GM23338 (cell line): ENCODE measurements around the gene RYR1. TPM values are rescaled to one million over a fixed set of nuclear protein-coding genes. Genes with fewer than 3 reads are reported as not detected.

Experiments
- ATAC-seq: fragments of 200-7000 bp; cut with Tn5 transposase; 3 replicates; pipeline ENCODE4 v1.9.1; 2020
- DNase-seq: peaks from one replicate; pipeline ENCODE4 v3.0.0-alpha.2; 2015; ENCODE audit warnings: low spot score
- H2AFZ ChIP-seq: fragments of 200-600 bp; sonication (generic); 2 replicates; pipeline ENCODE4 v1.8.0; 2016; ENCODE audit warnings: antibody characterized with exemption, mild to moderate bottlenecking, moderate library complexity
- H3F3A ChIP-seq: fragments of 200-600 bp; sonication (generic); replicated peaks from 2 replicates; pipeline ENCODE4 v1.8.0; 2017; ENCODE audit warnings: antibody characterized with exemption, mixed run types, low read depth
- H3K27ac ChIP-seq: fragments of 200-600 bp; sonication (generic); 2 replicates; pipeline ENCODE4 v1.6.1; 2016; ENCODE audit warnings: low read depth
- H3K27me3 ChIP-seq: fragments of 200-600 bp; sonication (generic); 2 replicates; pipeline ENCODE4 v1.8.0; 2016; ENCODE audit warnings: mild to moderate bottlenecking, mixed run types, moderate library complexity; ENCODE audit not compliant: insufficient read depth
- H3K36me3 ChIP-seq: fragments of 200-600 bp; sonication (generic); 2 replicates; pipeline ENCODE4 v1.8.0; 2016; ENCODE audit warnings: mild to moderate bottlenecking; ENCODE audit not compliant: insufficient read depth
- H3K4me1 ChIP-seq: fragments of 200-600 bp; sonication (generic); 2 replicates; pipeline ENCODE4 v1.8.0; 2016; ENCODE audit warnings: mild to moderate bottlenecking, moderate library complexity; ENCODE audit not compliant: insufficient read depth
- H3K4me2 ChIP-seq: fragments of 200-600 bp; sonication (generic); 2 replicates; pipeline ENCODE4 v1.7.1; 2017; ENCODE audit warnings: mixed run types
- H3K4me3 ChIP-seq: fragments of 200-600 bp; sonication (generic); 2 replicates; pipeline ENCODE4 v1.6.1; 2016; ENCODE audit warnings: mixed run types
- H3K79me2 ChIP-seq: fragments of 200-600 bp; sonication (generic); replicated peaks from 2 replicates; pipeline ENCODE4 v1.8.0; 2017; ENCODE audit warnings: mild to moderate bottlenecking; ENCODE audit not compliant: insufficient read depth
- H3K9me2 ChIP-seq: fragments of 200-600 bp; sonication (generic); 2 replicates; pipeline ENCODE4 v1.8.0; 2017; ENCODE audit not compliant: insufficient read depth
- H4K20me1 ChIP-seq: fragments of 200-600 bp; sonication (generic); replicated peaks from 2 replicates; pipeline ENCODE4 v1.8.0; 2017; ENCODE audit warnings: mild to moderate bottlenecking; ENCODE audit not compliant: insufficient read depth
- H3K27ac Mint-ChIP-seq: 2 replicates; pipeline ENCODE4 v1.8.0; 2020; ENCODE audit warnings: inconsistent platforms, mild to moderate bottlenecking, moderate library complexity, mixed read lengths
- H3K27me3 Mint-ChIP-seq: 3 replicates; pipeline ENCODE4 v1.8.0; 2022; ENCODE audit warnings: low read depth, mild to moderate bottlenecking, moderate library complexity, mixed read lengths, inconsistent platforms; ENCODE audit not compliant: insufficient read depth, poor library complexity
- H3K36me3 Mint-ChIP-seq: 3 replicates; pipeline ENCODE4 v1.8.0; 2021; ENCODE audit warnings: low read depth, mild to moderate bottlenecking, inconsistent platforms, moderate library complexity, mixed read lengths
- H3K4me1 Mint-ChIP-seq: 3 replicates; pipeline ENCODE4 v1.8.0; 2020; ENCODE audit warnings: mild to moderate bottlenecking, inconsistent platforms, mixed read lengths
- H3K4me3 Mint-ChIP-seq: 3 replicates; pipeline ENCODE4 v1.8.0; 2021; ENCODE audit warnings: moderate library complexity, mild to moderate bottlenecking, inconsistent platforms, mixed read lengths
- H3K9me3 Mint-ChIP-seq: 3 replicates; pipeline ENCODE4 v1.8.0; 2020; ENCODE audit warnings: moderate library complexity, mild to moderate bottlenecking, inconsistent platforms, mixed read lengths
- CREB1 ChIP-seq: fragments of 250-450 bp; sonication (Bioruptor Pico); IDR thresholded peaks from 2 replicates; pipeline ENCODE4 v1.5.0; 2020; ENCODE audit warnings: low read depth, mild to moderate bottlenecking, moderate library complexity
- EZH2 ChIP-seq: fragments of 200-600 bp; sonication (generic); IDR thresholded peaks from one replicate; pipeline ENCODE4 v1.8.0; 2017; ENCODE audit warnings: antibody characterized with exemption, mild to moderate bottlenecking, low read depth; ENCODE audit not compliant: unreplicated experiment
- EZH2phosphoT487 ChIP-seq: fragments of 200-600 bp; sonication (generic); IDR thresholded peaks from one replicate; pipeline ENCODE4 v1.8.1; 2018; ENCODE audit warnings: antibody characterized with exemption; ENCODE audit not compliant: unreplicated experiment
- NANOG ChIP-seq: IDR thresholded peaks from 2 replicates; pipeline ENCODE4 v1.6.1; 2016; ENCODE audit warnings: antibody characterized with exemption, borderline replicate concordance
- POLR2AphosphoS5 ChIP-seq: IDR thresholded peaks from 2 replicates; pipeline ENCODE4 v1.6.1; 2016; ENCODE audit warnings: antibody characterized with exemption, low read depth
- ZNF114 ChIP-seq: fragments of 250-450 bp; sonication (Bioruptor Pico); IDR thresholded peaks from 2 replicates; pipeline ENCODE4 v1.5.0; 2020; ENCODE audit warnings: mild to moderate bottlenecking, moderate library complexity
- ZNF331 ChIP-seq: fragments of 250-450 bp; sonication (Bioruptor Pico); IDR thresholded peaks from 2 replicates; pipeline ENCODE4 v1.5.0; 2020; ENCODE audit warnings: low read depth, mild to moderate bottlenecking, moderate library complexity
- polyA plus RNA-seq: library from polyadenylated mRNA; unstranded; fragments of >200 nt; fragmentation: Nextera tagmentation; extraction: Ambion mirVana; gene quantifications from 2 replicates; pipeline ENCODE4 v1.2.1, GENCODE V29; 2016
- total RNA-seq: library from RNA; depleted of rRNA; stranded (reverse); fragments of >200 nt; shearing (Covaris generic); gene quantifications from 2 replicates; pipeline ENCODE4 v1.2.3, GENCODE V29; 2014
- TF ChIP-seq, protein P1 (sequence below): IDR thresholded peaks from 2 replicates; pipeline ENCODE4 v1.6.1; 2016; ENCODE audit warnings: antibody characterized with exemption
- TF ChIP-seq, protein P2 (sequence below): fragments of 250-450 bp; sonication (Bioruptor Pico); IDR thresholded peaks from 2 replicates; pipeline ENCODE4 v1.5.0; 2020; ENCODE audit warnings: mild to moderate bottlenecking, moderate library complexity
- TF ChIP-seq, protein P3 (sequence below): IDR thresholded peaks from one replicate; pipeline ENCODE4 v1.6.1; 2018; ENCODE audit warnings: antibody characterized with exemption; ENCODE audit not compliant: unreplicated experiment

Gene RYR1
- total and polyA plus RNA-seq, 2 experiments from 2014 or later = 4.0 to 26.7 TPM

DNA sequence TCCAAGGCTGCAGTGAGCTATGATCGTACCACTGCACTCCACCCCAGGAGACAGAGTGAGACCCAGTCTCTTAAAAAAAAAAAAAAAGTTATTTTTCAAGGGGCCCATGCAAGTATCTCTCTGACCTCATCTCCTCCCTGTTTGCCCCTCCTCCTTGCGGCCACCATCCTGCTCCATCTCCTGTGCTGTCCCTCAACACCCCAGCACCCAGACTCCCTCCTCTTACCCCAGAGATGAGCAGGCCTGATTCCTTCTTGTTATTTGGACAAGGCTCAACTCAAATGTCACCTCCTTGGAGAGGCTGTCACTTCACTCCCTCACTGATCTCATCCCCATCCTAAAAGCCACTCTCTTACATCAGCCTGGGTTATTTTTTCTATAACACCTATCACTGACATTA is 4.4 kb downstream of the RYR1 start:
- peaks cover 15% of the 10 kb centered on the region for H3K27me3 Mint-ChIP-seq
- peaks cover 33% of the 10 kb centered on the region for H3K4me1 Mint-ChIP-seq
- H3K4me3 ChIP-seq = no peak overlapping the region
- no peaks in the 10 kb centered on the region for H3K27me3 ChIP-seq
- H3K9me2 ChIP-seq = no peaks in the 10 kb centered on the region
- peaks cover 22% of the 10 kb centered on the region for H3K36me3 Mint-ChIP-seq
- H3K4me2 ChIP-seq = no peak overlapping the region
- H3K4me3 Mint-ChIP-seq = no peak overlapping the region; the same call in 2 of the 3 replicates
- H3K36me3 ChIP-seq = no peaks in the 10 kb centered on the region; the same call in 1 of the 2 replicates
- H3K27ac ChIP-seq = 0 out of 2 replicates have a peak overlapping the region, but pooled peaks have one; percentile 55
- no peak for DNase-seq
- H3K4me1 ChIP-seq = peaks cover 21% of the 10 kb centered on the region
- TF ChIP-seq, protein P1, sequence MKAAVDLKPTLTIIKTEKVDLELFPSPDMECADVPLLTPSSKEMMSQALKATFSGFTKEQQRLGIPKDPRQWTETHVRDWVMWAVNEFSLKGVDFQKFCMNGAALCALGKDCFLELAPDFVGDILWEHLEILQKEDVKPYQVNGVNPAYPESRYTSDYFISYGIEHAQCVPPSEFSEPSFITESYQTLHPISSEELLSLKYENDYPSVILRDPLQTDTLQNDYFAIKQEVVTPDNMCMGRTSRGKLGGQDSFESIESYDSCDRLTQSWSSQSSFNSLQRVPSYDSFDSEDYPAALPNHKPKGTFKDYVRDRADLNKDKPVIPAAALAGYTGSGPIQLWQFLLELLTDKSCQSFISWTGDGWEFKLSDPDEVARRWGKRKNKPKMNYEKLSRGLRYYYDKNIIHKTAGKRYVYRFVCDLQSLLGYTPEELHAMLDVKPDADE = no peak
- no peak for TF ChIP-seq EZH2
- no peak for TF ChIP-seq CREB1
- no peak for TF ChIP-seq ZNF114 (CRISPR knock-in tag)
- no peaks in the 10 kb centered on the region; the same call in 1 of the 2 replicates for H4K20me1 ChIP-seq
- H3K9me3 Mint-ChIP-seq = no peaks in the 10 kb centered on the region; the same call in 2 of the 3 replicates
- no peak overlapping the region for H2AFZ ChIP-seq
- ATAC-seq = no peak
- peaks cover 17% of the 10 kb centered on the region for H3F3A ChIP-seq
- peaks cover 29% of the 10 kb centered on the region for H3K79me2 ChIP-seq
- H3K27ac Mint-ChIP-seq = peak overlapping the region; percentile 24

DNA sequence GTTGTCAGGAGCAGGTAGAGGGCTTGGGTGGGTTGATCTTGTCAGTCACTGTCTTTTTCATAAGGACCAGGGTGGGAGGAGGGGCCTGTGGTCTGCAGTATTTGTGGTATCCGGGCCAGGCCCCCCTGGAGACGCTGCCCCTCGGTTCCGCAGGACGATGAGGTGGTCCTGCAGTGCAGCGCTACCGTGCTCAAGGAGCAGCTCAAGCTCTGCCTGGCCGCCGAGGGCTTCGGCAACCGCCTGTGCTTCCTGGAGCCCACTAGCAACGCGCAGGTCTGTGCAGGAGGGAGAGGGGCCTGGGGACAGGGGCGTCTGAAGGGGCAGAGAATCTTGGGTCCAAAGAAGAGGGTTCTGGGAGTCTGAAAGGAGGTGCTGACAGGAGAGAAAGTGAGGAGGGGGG is 7.1 kb downstream of the RYR1 start:
- H3K36me3 Mint-ChIP-seq = peaks cover 42% of the 10 kb centered on the region
- Histone ChIP-seq H3K4me2 (no peak overlapping the region), H3K4me3 (no peak overlapping the region), H3K36me3 (peaks cover 10% of the 10 kb centered on the region; the same call in 1 of the 2 replicates), H3K27ac (no peak overlapping the region), H3K79me2 (peaks cover 20% of the 10 kb centered on the region), H2AFZ (no peak overlapping the region), H3K4me1 (peaks cover 8% of the 10 kb centered on the region), H4K20me1 (no peaks in the 10 kb centered on the region; the same call in 1 of the 2 replicates), H3K9me2 (no peaks in the 10 kb centered on the region), H3K27me3 (no peaks in the 10 kb centered on the region), H3F3A (0 out of 2 replicates have a peak, but pooled peaks cover 6% of the 10 kb centered on the region)
- H3K9me3 Mint-ChIP-seq = no peaks in the 10 kb centered on the region; the same call in 2 of the 3 replicates
- peaks cover 22% of the 10 kb centered on the region for H3K4me1 Mint-ChIP-seq
- DNase-seq (peak; percentile 22), ATAC-seq (no peak)
- no peak overlapping the region for H3K27ac Mint-ChIP-seq
- H3K4me3 Mint-ChIP-seq = no peak overlapping the region
- peaks cover 8% of the 10 kb centered on the region for H3K27me3 Mint-ChIP-seq
- TF ChIP-seq NANOG (no peak), POLR2AphosphoS5 (no peak), EZH2 (no peak), ZNF331 (CRISPR knock-in tag) (no peak), EZH2phosphoT487 (no peak)
- TF ChIP-seq, protein P1 = no peak
- TF ChIP-seq, protein P2, sequence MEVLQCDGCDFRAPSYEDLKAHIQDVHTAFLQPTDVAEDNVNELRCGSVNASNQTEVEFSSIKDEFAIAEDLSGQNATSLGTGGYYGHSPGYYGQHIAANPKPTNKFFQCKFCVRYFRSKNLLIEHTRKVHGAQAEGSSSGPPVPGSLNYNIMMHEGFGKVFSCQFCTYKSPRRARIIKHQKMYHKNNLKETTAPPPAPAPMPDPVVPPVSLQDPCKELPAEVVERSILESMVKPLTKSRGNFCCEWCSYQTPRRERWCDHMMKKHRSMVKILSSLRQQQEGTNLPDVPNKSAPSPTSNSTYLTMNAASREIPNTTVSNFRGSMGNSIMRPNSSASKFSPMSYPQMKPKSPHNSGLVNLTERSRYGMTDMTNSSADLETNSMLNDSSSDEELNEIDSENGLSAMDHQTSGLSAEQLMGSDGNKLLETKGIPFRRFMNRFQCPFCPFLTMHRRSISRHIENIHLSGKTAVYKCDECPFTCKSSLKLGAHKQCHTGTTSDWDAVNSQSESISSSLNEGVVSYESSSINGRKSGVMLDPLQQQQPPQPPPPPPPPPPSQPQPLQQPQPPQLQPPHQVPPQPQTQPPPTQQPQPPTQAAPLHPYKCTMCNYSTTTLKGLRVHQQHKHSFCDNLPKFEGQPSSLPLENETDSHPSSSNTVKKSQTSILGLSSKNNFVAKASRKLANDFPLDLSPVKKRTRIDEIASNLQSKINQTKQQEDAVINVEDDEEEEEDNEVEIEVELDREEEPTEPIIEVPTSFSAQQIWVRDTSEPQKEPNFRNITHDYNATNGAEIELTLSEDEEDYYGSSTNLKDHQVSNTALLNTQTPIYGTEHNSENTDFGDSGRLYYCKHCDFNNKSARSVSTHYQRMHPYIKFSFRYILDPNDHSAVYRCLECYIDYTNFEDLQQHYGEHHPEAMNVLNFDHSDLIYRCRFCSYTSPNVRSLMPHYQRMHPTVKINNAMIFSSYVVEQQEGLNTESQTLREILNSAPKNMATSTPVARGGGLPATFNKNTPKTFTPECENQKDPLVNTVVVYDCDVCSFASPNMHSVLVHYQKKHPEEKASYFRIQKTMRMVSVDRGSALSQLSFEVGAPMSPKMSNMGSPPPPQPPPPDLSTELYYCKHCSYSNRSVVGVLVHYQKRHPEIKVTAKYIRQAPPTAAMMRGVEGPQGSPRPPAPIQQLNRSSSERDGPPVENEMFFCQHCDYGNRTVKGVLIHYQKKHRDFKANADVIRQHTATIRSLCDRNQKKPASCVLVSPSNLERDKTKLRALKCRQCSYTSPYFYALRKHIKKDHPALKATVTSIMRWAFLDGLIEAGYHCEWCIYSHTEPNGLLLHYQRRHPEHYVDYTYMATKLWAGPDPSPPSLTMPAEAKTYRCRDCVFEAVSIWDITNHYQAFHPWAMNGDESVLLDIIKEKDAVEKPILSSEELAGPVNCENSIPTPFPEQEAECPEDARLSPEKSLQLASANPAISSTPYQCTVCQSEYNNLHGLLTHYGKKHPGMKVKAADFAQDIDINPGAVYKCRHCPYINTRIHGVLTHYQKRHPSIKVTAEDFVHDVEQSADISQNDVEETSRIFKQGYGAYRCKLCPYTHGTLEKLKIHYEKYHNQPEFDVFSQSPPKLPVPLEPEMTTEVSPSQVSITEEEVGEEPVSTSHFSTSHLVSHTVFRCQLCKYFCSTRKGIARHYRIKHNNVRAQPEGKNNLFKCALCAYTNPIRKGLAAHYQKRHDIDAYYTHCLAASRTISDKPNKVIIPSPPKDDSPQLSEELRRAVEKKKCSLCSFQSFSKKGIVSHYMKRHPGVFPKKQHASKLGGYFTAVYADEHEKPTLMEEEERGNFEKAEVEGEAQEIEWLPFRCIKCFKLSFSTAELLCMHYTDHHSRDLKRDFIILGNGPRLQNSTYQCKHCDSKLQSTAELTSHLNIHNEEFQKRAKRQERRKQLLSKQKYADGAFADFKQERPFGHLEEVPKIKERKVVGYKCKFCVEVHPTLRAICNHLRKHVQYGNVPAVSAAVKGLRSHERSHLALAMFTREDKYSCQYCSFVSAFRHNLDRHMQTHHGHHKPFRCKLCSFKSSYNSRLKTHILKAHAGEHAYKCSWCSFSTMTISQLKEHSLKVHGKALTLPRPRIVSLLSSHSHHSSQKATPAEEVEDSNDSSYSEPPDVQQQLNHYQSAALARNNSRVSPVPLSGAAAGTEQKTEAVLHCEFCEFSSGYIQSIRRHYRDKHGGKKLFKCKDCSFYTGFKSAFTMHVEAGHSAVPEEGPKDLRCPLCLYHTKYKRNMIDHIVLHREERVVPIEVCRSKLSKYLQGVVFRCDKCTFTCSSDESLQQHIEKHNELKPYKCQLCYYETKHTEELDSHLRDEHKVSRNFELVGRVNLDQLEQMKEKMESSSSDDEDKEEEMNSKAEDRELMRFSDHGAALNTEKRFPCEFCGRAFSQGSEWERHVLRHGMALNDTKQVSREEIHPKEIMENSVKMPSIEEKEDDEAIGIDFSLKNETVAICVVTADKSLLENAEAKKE = no peak
- TF ChIP-seq, protein P3, sequence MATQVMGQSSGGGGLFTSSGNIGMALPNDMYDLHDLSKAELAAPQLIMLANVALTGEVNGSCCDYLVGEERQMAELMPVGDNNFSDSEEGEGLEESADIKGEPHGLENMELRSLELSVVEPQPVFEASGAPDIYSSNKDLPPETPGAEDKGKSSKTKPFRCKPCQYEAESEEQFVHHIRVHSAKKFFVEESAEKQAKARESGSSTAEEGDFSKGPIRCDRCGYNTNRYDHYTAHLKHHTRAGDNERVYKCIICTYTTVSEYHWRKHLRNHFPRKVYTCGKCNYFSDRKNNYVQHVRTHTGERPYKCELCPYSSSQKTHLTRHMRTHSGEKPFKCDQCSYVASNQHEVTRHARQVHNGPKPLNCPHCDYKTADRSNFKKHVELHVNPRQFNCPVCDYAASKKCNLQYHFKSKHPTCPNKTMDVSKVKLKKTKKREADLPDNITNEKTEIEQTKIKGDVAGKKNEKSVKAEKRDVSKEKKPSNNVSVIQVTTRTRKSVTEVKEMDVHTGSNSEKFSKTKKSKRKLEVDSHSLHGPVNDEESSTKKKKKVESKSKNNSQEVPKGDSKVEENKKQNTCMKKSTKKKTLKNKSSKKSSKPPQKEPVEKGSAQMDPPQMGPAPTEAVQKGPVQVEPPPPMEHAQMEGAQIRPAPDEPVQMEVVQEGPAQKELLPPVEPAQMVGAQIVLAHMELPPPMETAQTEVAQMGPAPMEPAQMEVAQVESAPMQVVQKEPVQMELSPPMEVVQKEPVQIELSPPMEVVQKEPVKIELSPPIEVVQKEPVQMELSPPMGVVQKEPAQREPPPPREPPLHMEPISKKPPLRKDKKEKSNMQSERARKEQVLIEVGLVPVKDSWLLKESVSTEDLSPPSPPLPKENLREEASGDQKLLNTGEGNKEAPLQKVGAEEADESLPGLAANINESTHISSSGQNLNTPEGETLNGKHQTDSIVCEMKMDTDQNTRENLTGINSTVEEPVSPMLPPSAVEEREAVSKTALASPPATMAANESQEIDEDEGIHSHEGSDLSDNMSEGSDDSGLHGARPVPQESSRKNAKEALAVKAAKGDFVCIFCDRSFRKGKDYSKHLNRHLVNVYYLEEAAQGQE = no peak
